ENCODE data around the gene ARHGAP26.
"Not testable (repeated sequence)": the region's sequence is repeated elsewhere in the genome, so short reads cannot be mapped to it uniquely, and the experiment has no call there.

The ARHGAP26 gene

GRCh38 chr5:143086546-143086907 lies 316.4 kb downstream of the ARHGAP26 start:
- DNase-seq (ENCODE audit: low spot score): no peak

GRCh38 chr5:143086908-143087637 lies 316.9 kb downstream of the ARHGAP26 start:
- DNase-seq (ENCODE audit: low spot score): no peak

- not testable (repeated sequence) for DNase-seq (ENCODE audit: low spot score)
Observed at GRCh38 chr5:143088702-143089101, 318.5 kb downstream of the ARHGAP26 start.

GRCh38 chr5:143090044-143090443 lies 319.9 kb downstream of the ARHGAP26 start:
- not testable (repeated sequence) for DNase-seq (ENCODE audit: low spot score)

- not testable (repeated sequence) for DNase-seq (ENCODE audit: low spot score)
Observed at GRCh38 chr5:143092711-143093451, 322.7 kb downstream of the ARHGAP26 start.

GRCh38 chr5:143093452-143094086 lies 323.4 kb downstream of the ARHGAP26 start:
- DNase-seq (ENCODE audit: low spot score): no peak

- DNase-seq (ENCODE audit: low spot score): no peak
Observed at GRCh38 chr5:143094087-143094521, 323.9 kb downstream of the ARHGAP26 start.

GRCh38 chr5:143094608-143095007 lies 324.4 kb downstream of the ARHGAP26 start:
- not testable (repeated sequence) for DNase-seq (ENCODE audit: low spot score)

- peak; percentile 65 for DNase-seq (ENCODE audit: low spot score)
Observed at GRCh38 chr5:143101121-143101520, 330.9 kb downstream of the ARHGAP26 start.

GRCh38 chr5:143101725-143102386 lies 331.7 kb downstream of the ARHGAP26 start:
- no peak for DNase-seq (ENCODE audit: low spot score)

- no peak for DNase-seq (ENCODE audit: low spot score)
Observed at GRCh38 chr5:143102411-143102810, 332.2 kb downstream of the ARHGAP26 start.

- no peak for DNase-seq (ENCODE audit: low spot score)
Observed at GRCh38 chr5:143105216-143105905, 335.2 kb downstream of the ARHGAP26 start.

- DNase-seq (ENCODE audit: low spot score): no peak
Observed at GRCh38 chr5:143106174-143106573, 336.0 kb downstream of the ARHGAP26 start.

- no peak for DNase-seq (ENCODE audit: low spot score)
Observed at GRCh38 chr5:143108498-143109128, 338.4 kb downstream of the ARHGAP26 start.

- no peak for DNase-seq (ENCODE audit: low spot score)
Observed at GRCh38 chr5:143110591-143110990, 340.4 kb downstream of the ARHGAP26 start.

- no peak for DNase-seq (ENCODE audit: low spot score)
Observed at GRCh38 chr5:143111799-143112198, 341.6 kb downstream of the ARHGAP26 start.

- DNase-seq (ENCODE audit: low spot score): no peak
Observed at GRCh38 chr5:143113461-143113860, 343.3 kb downstream of the ARHGAP26 start.

GRCh38 chr5:143114481-143114880 lies 344.3 kb downstream of the ARHGAP26 start:
- no peak for DNase-seq (ENCODE audit: low spot score)

- no peak for DNase-seq (ENCODE audit: low spot score)
Observed at GRCh38 chr5:143115381-143115780, 345.2 kb downstream of the ARHGAP26 start.

- no peak for DNase-seq (ENCODE audit: low spot score)
Observed at GRCh38 chr5:143116814-143117213, 346.6 kb downstream of the ARHGAP26 start.

GRCh38 chr5:143117821-143118220 lies 347.6 kb downstream of the ARHGAP26 start:
- DNase-seq (ENCODE audit: low spot score): no peak

Data from activated CD4-positive, alpha-beta T cell treated with anti-CD3 and anti-CD28 coated beads, Interleukin-2, Interleukin-4, amounts not matched to agents 100 ng/mL and 50 ng/mL, durations not matched to agents 16 hours and 8 hours (primary cell).